H1 (cell line): Measurements from ENCODE around the gene ANXA3. TPM values are rescaled to one million over a fixed set of nuclear protein-coding genes. Genes with fewer than 3 reads are reported as not detected.

Experiments used
- CTCF ChIA-PET: fragments of 300-600 bp; sonication (Branson Sonifier 250); formaldehyde crosslinking; loops from one replicate; lab custom pipeline; 2021; ENCODE audit not compliant: partially characterized antibody; lab: Charles Lee
- POLR2A ChIA-PET: fragments of 300-600 bp; sonication (Branson Sonifier 250); formaldehyde crosslinking; loops from one replicate; lab custom pipeline; 2021; ENCODE audit warnings: inconsistent platforms; ENCODE audit not compliant: partially characterized antibody; lab: Charles Lee
- DNase-seq, 2 experiments: peaks; one replicate each; pipeline versions ENCODE4 v3.0.0 to v3.0.0-alpha.2; 2010 to 2022; ENCODE audit warnings: low spot score in 2 of 2, low read depth in 1 of 2, mixed read lengths in 1 of 2
- FAIRE-seq: peaks from 2 replicates; lab custom pipeline; 2011; peaks lifted over from hg19 to GRCh38; lab: Jason Lieb, UNC
- H2AFZ ChIP-seq: 2 replicates; pipeline ENCODE4 v1.8.1; 2012; ENCODE audit warnings: low read length, inconsistent platforms
- H2AK5ac ChIP-seq: 2 replicates; pipeline ENCODE4 v1.6.1; 2013; ENCODE audit warnings: low read depth, low read length
- H2BK120ac ChIP-seq: replicated peaks from 2 replicates; pipeline ENCODE3; 2013; ENCODE audit warnings: low read depth, low read length, inconsistent platforms
- H2BK12ac ChIP-seq: 2 replicates; pipeline ENCODE4 v1.6.1; 2013; ENCODE audit warnings: low read depth, low read length
- H2BK15ac ChIP-seq: 2 replicates; pipeline ENCODE4 v1.6.1; 2013; ENCODE audit warnings: low read length
- H2BK20ac ChIP-seq: 2 replicates; pipeline ENCODE4 v1.6.1; 2013; ENCODE audit warnings: low read length
- H2BK5ac ChIP-seq: 2 replicates; pipeline ENCODE4 v1.6.1; 2013; ENCODE audit warnings: low read depth, low read length
- H3K14ac ChIP-seq: 2 replicates; pipeline ENCODE4 v1.6.1; 2013; ENCODE audit warnings: inconsistent platforms; ENCODE audit not compliant: insufficient read length
- H3K18ac ChIP-seq: 2 replicates; pipeline ENCODE4 v1.6.1; 2013; ENCODE audit warnings: low read length; ENCODE audit errors: extremely low read depth
- H3K23ac ChIP-seq: 2 replicates; pipeline ENCODE4 v1.6.1; 2013; ENCODE audit warnings: inconsistent platforms; ENCODE audit not compliant: insufficient read length
- H3K23me2 ChIP-seq: 2 replicates; pipeline ENCODE4 v1.6.1; 2013; ENCODE audit warnings: low read depth, low read length
- H3K27ac ChIP-seq: 2 replicates; pipeline ENCODE4 v1.6.1; 2011; ENCODE audit warnings: low read depth, low read length, inconsistent platforms
- H3K27me3 ChIP-seq, 4 experiments: replicated peaks in 1 of 4; 1 replicate in 1 of 4; 2 replicates in 3 of 4; pipeline versions ENCODE4 v1.6.1 to v1.8.1; 2011 to 2013; ENCODE audit warnings: low read length in 3 of 4, mild to moderate bottlenecking in 3 of 4, inconsistent platforms in 2 of 4, mixed read lengths in 2 of 4, moderate library complexity in 1 of 4; ENCODE audit not compliant: control insufficient read depth in 3 of 4, insufficient read depth in 3 of 4; ENCODE audit errors: extremely low read depth in 1 of 4
- H3K36me3 ChIP-seq, 4 experiments: 2 replicates each; pipeline versions ENCODE4 v1.6.1 to v1.8.1; 2011 to 2013; ENCODE audit warnings: mild to moderate bottlenecking in 4 of 4, low read length in 3 of 4, moderate library complexity in 2 of 4, control low read depth in 1 of 4, inconsistent platforms in 1 of 4; ENCODE audit not compliant: insufficient read depth in 4 of 4, control insufficient read depth in 2 of 4
- H3K4ac ChIP-seq: replicated peaks from 2 replicates; pipeline ENCODE3; 2013; ENCODE audit warnings: low read length, low read depth, mixed read lengths, inconsistent platforms; ENCODE audit not compliant: insufficient read length
- H3K4me1 ChIP-seq, 4 experiments: replicated peaks in 1 of 4; 1 replicate in 1 of 4; 2 replicates in 3 of 4; pipeline versions ENCODE4 v1.6.1 to v1.8.1; 2011 to 2013; ENCODE audit warnings: low read length in 3 of 4, inconsistent platforms in 2 of 4, mixed read lengths in 1 of 4; ENCODE audit not compliant: insufficient read depth in 4 of 4, control insufficient read depth in 3 of 4
- H3K4me2 ChIP-seq, 2 experiments: 2 replicates each; pipeline versions ENCODE4 v1.6.1 to v1.8.1; 2011 to 2013; ENCODE audit warnings: low read depth in 2 of 2, low read length in 2 of 2, control low read depth in 1 of 2, inconsistent platforms in 1 of 2, mild to moderate bottlenecking in 1 of 2; ENCODE audit not compliant: insufficient read depth in 1 of 2
- H3K4me3 ChIP-seq, 4 experiments: fragments of 200-600, 300-600 bp in 1 of 4; sonication (generic), shearing (Covaris generic), sonication (Bioruptor Twin) in 1 of 4; 2 replicates each; pipeline versions ENCODE4 v1.5.1 to v1.8.1; 2011 to 2016; ENCODE audit warnings: low read length in 4 of 4, low read depth in 3 of 4, control low read depth in 2 of 4, inconsistent platforms in 2 of 4, mild to moderate bottlenecking in 2 of 4, mixed read lengths in 1 of 4, moderate library complexity in 1 of 4; ENCODE audit not compliant: insufficient read depth in 2 of 4; ENCODE audit errors: extremely low read depth in 1 of 4
- H3K56ac ChIP-seq: replicated peaks from 2 replicates; pipeline ENCODE3; 2013; ENCODE audit warnings: low read depth, mild to moderate bottlenecking, mixed read lengths, low read length, inconsistent platforms; ENCODE audit not compliant: insufficient read length
- H3K79me1 ChIP-seq: 2 replicates; pipeline ENCODE4 v1.6.1; 2013; ENCODE audit warnings: low read depth, low read length, control low read depth
- H3K79me2 ChIP-seq, 2 experiments: 2 replicates each; pipeline versions ENCODE4 v1.6.1 to v1.8.1; 2012 to 2013; ENCODE audit warnings: low read length in 2 of 2, mild to moderate bottlenecking in 2 of 2, inconsistent platforms in 1 of 2; ENCODE audit not compliant: insufficient read depth in 2 of 2, control insufficient read depth in 1 of 2
- H3K9ac ChIP-seq, 4 experiments: replicated peaks in 1 of 4; 1 replicate in 1 of 4; 2 replicates in 3 of 4; pipeline versions ENCODE4 v1.6.1 to v1.8.1; 2011 to 2013; ENCODE audit warnings: low read depth in 3 of 4, low read length in 3 of 4, control low read depth in 2 of 4, mild to moderate bottlenecking in 2 of 4, moderate library complexity in 2 of 4, inconsistent platforms in 1 of 4; ENCODE audit errors: extremely low read depth in 1 of 4
- H3K9me3 ChIP-seq, 2 experiments: 2 replicates each; pipeline versions ENCODE4 v1.6.1 to v1.8.1; 2012 to 2013; ENCODE audit warnings: mild to moderate bottlenecking in 2 of 2, moderate library complexity in 2 of 2, control low read depth in 1 of 2, inconsistent platforms in 1 of 2, low read depth in 1 of 2, low read length in 1 of 2, mixed read lengths in 1 of 2; ENCODE audit not compliant: insufficient read depth in 2 of 2
- H4K20me1 ChIP-seq, 2 experiments: replicated peaks in 1 of 2; 2 replicates each; pipeline versions ENCODE3 to v1.8.1; 2011 to 2013; ENCODE audit warnings: inconsistent platforms in 2 of 2, low read length in 2 of 2, mild to moderate bottlenecking in 1 of 2; ENCODE audit not compliant: insufficient read depth in 2 of 2, control insufficient read depth in 1 of 2
- H4K5ac ChIP-seq: 2 replicates; pipeline ENCODE4 v1.6.1; 2013; ENCODE audit warnings: low read length, low read depth, mixed read lengths, inconsistent platforms; ENCODE audit not compliant: insufficient read length
- H4K8ac ChIP-seq: 2 replicates; pipeline ENCODE4 v1.8.0; 2013; ENCODE audit warnings: mild to moderate bottlenecking, moderate library complexity, low read length, inconsistent platforms; ENCODE audit not compliant: insufficient read depth; ENCODE audit errors: extremely low read depth
- H4K91ac ChIP-seq: replicated peaks from 2 replicates; pipeline ENCODE3; 2013; ENCODE audit warnings: low read length, mixed read lengths, inconsistent platforms; ENCODE audit not compliant: insufficient read length
- CBX5 ChIP-seq: fragments of 300-800, 300-1000 bp; sonication (generic); IDR thresholded peaks from 2 replicates; pipeline ENCODE4 v1.7.1; 2016; ENCODE audit warnings: antibody characterized with exemption, low read length, low read depth
- FOSL1 ChIP-seq: IDR thresholded peaks from 2 replicates; pipeline ENCODE4 v1.6.1; 2011; ENCODE audit warnings: mild to moderate bottlenecking, low read depth, low read length, moderate library complexity; ENCODE audit not compliant: insufficient read depth
- JUN ChIP-seq: IDR thresholded peaks from 2 replicates; pipeline ENCODE4 v1.6.1; 2011; ENCODE audit warnings: low read depth, mild to moderate bottlenecking, improper control_type of control experiment, low read length
- KDM5A ChIP-seq: fragments of 200-600 bp; IDR thresholded peaks from 2 replicates; pipeline ENCODE4 v1.7.1; 2012; ENCODE audit warnings: mild to moderate bottlenecking, low read length, inconsistent platforms, mixed read lengths
- SUZ12 ChIP-seq: fragments of 200-600 bp; sonication (generic); IDR thresholded peaks from 2 replicates; pipeline ENCODE4 v1.6.1; 2012; ENCODE audit warnings: mild to moderate bottlenecking, inconsistent platforms, low read length, moderate library complexity, mixed read lengths
- TAF7 ChIP-seq: optimal IDR thresholded peaks from 2 replicates; pipeline ENCODE3; 2011; ENCODE audit warnings: low read depth, mild to moderate bottlenecking, inconsistent platforms, low read length, moderate library complexity, borderline replicate concordance
- TEAD4 ChIP-seq: IDR thresholded peaks from 2 replicates; pipeline ENCODE4 v1.6.1; 2012; ENCODE audit warnings: low read depth, low read length, inconsistent platforms, mixed read lengths
- WGBS, 2 experiments: shearing (Covaris generic) in 1 of 2; methylation state at CpG; one replicate each; pipeline versions ENCODE4 v1.1.6 to v1.1.7; 2013 to 2015; ENCODE audit warnings: low lambda C conversion rate in 2 of 2, mixed read lengths in 2 of 2, inconsistent platforms in 1 of 2, low coverage in 1 of 2, missing lambda C conversion rate in 1 of 2; ENCODE audit not compliant: insufficient replicate concordance in 2 of 2, insufficient coverage in 1 of 2, insufficient read length in 1 of 2; ENCODE audit errors: extremely low coverage in 1 of 2, missing lambda C conversion rate in 1 of 2; 5-methylcytosine and 5-hydroxymethylcytosine counted together
- polyA plus RNA-seq, 7 experiments: library from polyadenylated mRNA; depleted of rRNA in 3 of 7; stranded (reverse) in 5 of 7; unstranded in 2 of 7; fragments of >200 nt in 5 of 7; fragments of 200-250 nt in 2 of 7; gene quantifications; 1 replicate in 5 of 7; 2 replicates in 1 of 7; 4 replicates in 1 of 7; pipeline versions ENCODE4 v1.2.1 to v1.2.3, GENCODE V29; 2011 to 2013; ENCODE audit warnings: missing spikeins in 2 of 7, mixed read lengths in 2 of 7
- total RNA-seq: library from RNA; stranded (reverse); fragmentation: NEBNext Ultra II Directional; extraction: Animal tissue kit (Norgen Biotek cat#: 25700); gene quantifications from 2 replicates; pipeline ENCODE4 v1.2.1, GENCODE V29; 2021

The ANXA3 gene
- total and polyA plus RNA-seq, 2 of the 8 experiments (the other 6 are each of a cell fraction or from before 2014, with no cell fraction given): 10.3 to 27.3 TPM

- H3K9ac ChIP-seq: no peak overlapping the region
- H2BK20ac ChIP-seq: no peak overlapping the region
- ChIA-PET CTCF (interaction anchor here (2.8 to 4.4 kb wide), 2 partner anchors 8 to 13 kb away, joined by 14 to 32 read pairs; no protein-coding TSS in a partner anchor), POLR2A (interaction anchor here (0.7 kb wide), 1 partner anchor 88 kb away, joined by 4 read pairs; no protein-coding TSS in a partner anchor)
- H2BK5ac ChIP-seq: no peak overlapping the region
- no peak overlapping the region for H3K27ac ChIP-seq
- DNase-seq: no peak
- no peak overlapping the region for H3K23ac ChIP-seq
- no peak overlapping the region for H4K91ac ChIP-seq
- no peak overlapping the region for H2AK5ac ChIP-seq
- H4K5ac ChIP-seq: no peak overlapping the region
- H3K4me2 ChIP-seq: no peak overlapping the region
- no peaks in the 10 kb centered on the region for H4K20me1 ChIP-seq
- no peaks in the 10 kb centered on the region for H3K9me3 ChIP-seq
- no peaks in the 10 kb centered on the region for H3K27me3 ChIP-seq
- no peak overlapping the region for H2BK12ac ChIP-seq
- H3K79me1 ChIP-seq: no peaks in the 10 kb centered on the region
- no peak overlapping the region for H2BK120ac ChIP-seq
- 83% methylated on average over 1 of the region's 1 CpG; no CpG with 5 or more reads in 1 of the 2 experiments for WGBS, 2 experiments
- no peak overlapping the region for H4K8ac ChIP-seq
- H3K36me3 ChIP-seq: no peaks in the 10 kb centered on the region; a peak in 2 of 8 replicates
- no peak overlapping the region for H3K4me3 ChIP-seq
- H3K56ac ChIP-seq: no peak overlapping the region
- no peak overlapping the region for H2BK15ac ChIP-seq
- TF ChIP-seq TEAD4 (0 out of 2 replicates have a peak, but pooled peaks have one; percentile 19), FOSL1 (no peak), TAF7 (no peak), JUN (no peak), CBX5 (no peak), SUZ12 (no peak), KDM5A (no peak)
- H3K23me2 ChIP-seq: no peaks in the 10 kb centered on the region
- no peaks in the 10 kb centered on the region for H3K79me2 ChIP-seq
- no peak overlapping the region for H2AFZ ChIP-seq
- no peaks in the 10 kb centered on the region for H3K4me1 ChIP-seq
- no peak for FAIRE-seq
- no peak overlapping the region for H3K18ac ChIP-seq
- no peak overlapping the region for H3K14ac ChIP-seq
- H3K4ac ChIP-seq: no peak overlapping the region
These were observed 55.0 kb downstream of the ANXA3 start for GRCh38 chr4:78606530-78607095.
